K562 (cell line): Measurements from ENCODE around the gene BPTF. TPM values are rescaled to one million over a fixed set of nuclear protein-coding genes. Genes with fewer than 3 reads are reported as not detected.
A peak's percentile ranks its signal among the peaks of the same experiment; 100 is the strongest.

Source experiments
- ATAC-seq: fragments of 200-7000 bp; cut with Tn5 transposase; 3 replicates; pipeline ENCODE4 v1.9.1; 2020; ENCODE audit warnings: moderate library complexity
- BruUV-seq: library from RNA; stranded (reverse); fragments of 400-500 nt; replicated peaks from 2 replicates; lab custom pipeline; 2021; lab: Mats Ljungman, UMichigan
- CTCF ChIA-PET: fragments of 300-600 bp; formaldehyde crosslinking; extraction: SDS; loops from one replicate; lab custom pipeline; 2021; ENCODE audit warnings: low intra/inter-chr PET ratio; lab: Yijun Ruan, JAX
- POLR2A ChIA-PET: fragments of 300-600, 350-650 bp; sonication (Branson Sonifier 250); formaldehyde crosslinking; extraction: SDS; loops from one replicate; lab custom pipeline; 2021; ENCODE audit warnings: antibody characterized with exemption, inconsistent platforms; lab: Yijun Ruan, JAX
- DNase-seq, 4 experiments: peaks; one replicate each; pipeline versions ENCODE4 v3.0.0 to v3.0.0-alpha.2; 2011 to 2018; ENCODE audit warnings: low spot score in 3 of 4, mixed read lengths in 3 of 4; ENCODE audit errors: extremely low read depth in 1 of 4
- FAIRE-seq: peaks from 2 replicates; lab custom pipeline; 2011; peaks lifted over from hg19 to GRCh38; lab: Jason Lieb, UNC
- H2AFZ ChIP-seq: 2 replicates; pipeline ENCODE4 v1.6.0; 2011; ENCODE audit warnings: low read depth, low read length, control low read depth, inconsistent platforms
- H3K27ac ChIP-seq: fragments of 200-600 bp; 3 replicates; pipeline ENCODE4 v1.8.0; 2011; ENCODE audit warnings: low read depth, mild to moderate bottlenecking, control low read depth, inconsistent platforms, low read length, moderate library complexity, mixed read lengths; ENCODE audit errors: extremely low read depth
- H3K27me3 ChIP-seq, 2 experiments: fragments of 300-600 bp in 1 of 2; 2 replicates in 1 of 2; 3 replicates in 1 of 2; pipeline versions ENCODE4 v1.6.0 to v1.8.0; 2011; ENCODE audit warnings: inconsistent platforms in 2 of 2, low read length in 2 of 2, mild to moderate bottlenecking in 1 of 2, mixed read lengths in 1 of 2, moderate library complexity in 1 of 2; ENCODE audit not compliant: control insufficient read depth in 2 of 2, insufficient read depth in 2 of 2
- H3K36me3 ChIP-seq: fragments of 300-600 bp; 3 replicates; pipeline ENCODE4 v1.8.0; 2011; ENCODE audit warnings: mild to moderate bottlenecking, low read length, inconsistent platforms; ENCODE audit not compliant: control insufficient read depth, insufficient read depth
- H3K4me1 ChIP-seq, 2 experiments: fragments of 200-600 bp in 1 of 2; replicated peaks in 1 of 2; 2 replicates in 1 of 2; 3 replicates in 1 of 2; pipeline versions ENCODE4 v1.5.1 to v1.8.0; 2011; ENCODE audit warnings: inconsistent platforms in 2 of 2, low read length in 2 of 2, mild to moderate bottlenecking in 1 of 2, mixed read lengths in 1 of 2, moderate library complexity in 1 of 2; ENCODE audit not compliant: control insufficient read depth in 2 of 2, insufficient read depth in 2 of 2
- H3K4me2 ChIP-seq: 2 replicates; pipeline ENCODE4 v1.6.1; 2011; ENCODE audit warnings: low read length, control low read depth, inconsistent platforms, mixed read lengths; ENCODE audit not compliant: insufficient read depth
- H3K4me3 ChIP-seq: fragments of 200-600 bp; sonication (generic), shearing (Covaris generic); 2 replicates; pipeline ENCODE4 v1.5.1; 2016; ENCODE audit warnings: control low read depth, inconsistent platforms
- H3K79me2 ChIP-seq: fragments of 200-600 bp; 3 replicates; pipeline ENCODE4 v1.8.0; 2011; ENCODE audit warnings: low read length, inconsistent platforms; ENCODE audit not compliant: control insufficient read depth, insufficient read depth
- H3K9ac ChIP-seq, 2 experiments: 2 replicates each; pipeline versions ENCODE4 v1.6.0 to v1.6.1; 2011; ENCODE audit warnings: low read depth in 2 of 2, low read length in 2 of 2, control low read depth in 1 of 2, inconsistent platforms in 1 of 2, mild to moderate bottlenecking in 1 of 2, mixed read lengths in 1 of 2; ENCODE audit not compliant: insufficient read depth in 1 of 2
- H3K9me1 ChIP-seq: one replicate; pipeline ENCODE4 v1.6.0; 2011; ENCODE audit warnings: inconsistent platforms, mild to moderate bottlenecking, low read length, moderate library complexity; ENCODE audit not compliant: control insufficient read depth, insufficient read depth
- H3K9me3 ChIP-seq: replicated peaks from 2 replicates; pipeline ENCODE4 v1.5.1; 2011; ENCODE audit warnings: low read depth, low read length, inconsistent platforms; ENCODE audit not compliant: control insufficient read depth, insufficient read depth
- H4K20me1 ChIP-seq: replicated peaks from 2 replicates; pipeline ENCODE4 v1.6.1; 2011; ENCODE audit warnings: low read length, inconsistent platforms, mixed read lengths; ENCODE audit not compliant: control insufficient read depth, insufficient read depth
- ARID2 ChIP-seq: fragments of 450-650 bp; IDR thresholded peaks from 2 replicates; pipeline ENCODE4 v1.6.1; 2017; ENCODE audit warnings: antibody characterized with exemption, mild to moderate bottlenecking
- ARID3B ChIP-seq: fragments of 250-450 bp; sonication (Bioruptor Pico); IDR thresholded peaks from 2 replicates; pipeline ENCODE4 v1.4.0; 2020; ENCODE audit warnings: borderline replicate concordance
- BHLHE40 ChIP-seq: IDR thresholded peaks from 2 replicates; pipeline ENCODE4 v1.6.1; 2011; ENCODE audit warnings: low read length, improper control_type of control experiment
- CC2D1A ChIP-seq: fragments of 450-650 bp; IDR thresholded peaks from 2 replicates; pipeline ENCODE4 v1.6.1; 2017; ENCODE audit warnings: mild to moderate bottlenecking
- CTBP1 ChIP-seq: fragments of 450-650 bp; IDR thresholded peaks from 2 replicates; pipeline ENCODE4 v1.6.1; 2016; ENCODE audit warnings: borderline replicate concordance
- DNMT1 ChIP-seq: fragments of 450-650 bp; IDR thresholded peaks from 2 replicates; pipeline ENCODE4 v1.6.1; 2016; ENCODE audit warnings: antibody characterized with exemption, mild to moderate bottlenecking
- E2F3 ChIP-seq: fragments of 250-450 bp; sonication (Bioruptor Pico); IDR thresholded peaks from 2 replicates; pipeline ENCODE4 v1.4.0; 2020; ENCODE audit warnings: mild to moderate bottlenecking
- HDAC6 ChIP-seq: IDR thresholded peaks from 2 replicates; pipeline ENCODE4 v1.6.1; 2012; ENCODE audit warnings: low read depth, mild to moderate bottlenecking, control low read depth, inconsistent platforms, low read length, moderate library complexity
- ILK ChIP-seq: fragments of 450-650 bp; IDR thresholded peaks from 2 replicates; pipeline ENCODE4 v1.6.1; 2016; ENCODE audit warnings: missing genetic modification characterization, low read depth, mild to moderate bottlenecking, missing compliant biosample characterization, moderate library complexity, borderline replicate concordance
- KLF1 ChIP-seq: fragments of 450-650 bp; IDR thresholded peaks from 2 replicates; pipeline ENCODE4 v1.6.1; 2016; ENCODE audit warnings: missing genetic modification characterization, missing compliant biosample characterization
- MYC ChIP-seq, 2 experiments: fragments of 250-450 bp in 1 of 2; sonication (Bioruptor Pico) in 1 of 2; IDR thresholded peaks; 2 replicates each; pipeline versions ENCODE4 v1.5.1 to v1.6.1; 2012 to 2021; ENCODE audit warnings: low read depth in 2 of 2, borderline replicate concordance in 1 of 2, improper control_type of control experiment in 1 of 2, low read length in 1 of 2, mild to moderate bottlenecking in 1 of 2, moderate library complexity in 1 of 2
- RAD21 ChIP-seq, 2 experiments: fragments of 250-450 bp in 1 of 2; fragments of 450-650 bp in 1 of 2; sonication (Bioruptor Pico) in 1 of 2; formaldehyde crosslinking in 1 of 2; IDR thresholded peaks in 1 of 2; conservative IDR thresholded peaks in 1 of 2; 2 replicates each; pipeline versions ENCODE4 v1.4.0 to v1.8.0; 2020 to 2022; ENCODE audit warnings: mild to moderate bottlenecking in 2 of 2, moderate library complexity in 1 of 2
- SMARCC2 ChIP-seq: fragments of 450-650 bp; IDR thresholded peaks from 2 replicates; pipeline ENCODE4 v1.6.1; 2017; ENCODE audit warnings: antibody characterized with exemption, moderate library complexity, mild to moderate bottlenecking, low read depth
- STAT5A ChIP-seq: IDR thresholded peaks from 2 replicates; pipeline ENCODE4 v1.6.1; 2012; ENCODE audit warnings: low read length, inconsistent platforms, borderline replicate concordance
- TAF1 ChIP-seq: IDR thresholded peaks from 2 replicates; pipeline ENCODE4 v1.6.1; 2011; ENCODE audit warnings: mild to moderate bottlenecking, low read length, moderate library complexity; ENCODE audit not compliant: insufficient read depth, control insufficient read depth, severe bottlenecking; ENCODE audit errors: extremely low read depth
- TCF7L2 ChIP-seq: fragments of 150-350 bp; IDR thresholded peaks from 2 replicates; pipeline ENCODE4 v1.6.1; 2016; ENCODE audit warnings: low read depth, mild to moderate bottlenecking, low read length, moderate library complexity
- U2AF2 ChIP-seq: fragments of 200-400 bp; formaldehyde crosslinking; optimal IDR thresholded peaks from 2 replicates; pipeline ENCODE3; 2017; ENCODE audit warnings: low read depth, mild to moderate bottlenecking, low read length
- XRCC4 ChIP-seq: IDR thresholded peaks from one replicate; pipeline ENCODE4 v1.6.1; 2011; ENCODE audit not compliant: insufficient read depth, insufficient read length; ENCODE audit errors: extremely low read depth
- ZFX ChIP-seq: sonication (generic); formaldehyde crosslinking; IDR thresholded peaks from 2 replicates; pipeline ENCODE4 v1.8.0; 2022; ENCODE audit warnings: mild to moderate bottlenecking, missing genetic modification reagents, moderate library complexity
- ZNF134 ChIP-seq: fragments of 250-450 bp; sonication (Bioruptor Pico); conservative IDR thresholded peaks from 2 replicates; pipeline ENCODE4 v1.4.0; 2020
- ZNF232 ChIP-seq: sonication (generic); formaldehyde crosslinking; IDR thresholded peaks from 2 replicates; pipeline ENCODE4 v1.8.0; 2022; ENCODE audit warnings: mild to moderate bottlenecking, missing genetic modification reagents
- WGBS: fragments of 100-300 bp; shearing (Covaris generic); methylation state at CpG from one replicate; pipeline ENCODE4 v1.1.6; 2016; ENCODE audit warnings: low coverage, mixed read lengths; ENCODE audit not compliant: insufficient coverage; ENCODE audit errors: missing lambda C conversion rate; 5-methylcytosine and 5-hydroxymethylcytosine counted together
- in situ Hi-C: fragments of 300-500 bp; cut with MboI; formaldehyde crosslinking; loops from 4 replicates; pipeline ENCODE4 v1.15.0; 2018; ENCODE audit warnings: inconsistent platforms, mixed read lengths
- intact Hi-C: fragments of 100-400 bp; cut with micrococcal nuclease; formaldehyde crosslinking; loops from 2 replicates; pipeline ENCODE4 v1.14.2; 2022
- polyA plus RNA-seq, 8 experiments: library from polyadenylated mRNA; depleted of rRNA in 4 of 8; stranded (reverse) in 5 of 8; unstranded in 3 of 8; fragments of >200 nt; fragmentation: Nextera tagmentation in 2 of 8; fragmentation: Illumina TruSeq in 1 of 8; extraction: Ambion mirVana in 2 of 8; extraction: Trizol in 1 of 8; gene quantifications; 2 replicates each; pipeline versions ENCODE4 v1.2.1 to v1.2.3, GENCODE V29; 2011 to 2014; ENCODE audit warnings: inconsistent platforms in 1 of 8, missing spikeins in 1 of 8
- total RNA-seq, 7 experiments: library from RNA; depleted of rRNA in 6 of 7; stranded (reverse); fragments of >200 nt in 6 of 7; fragmentation: Illumina TruSeq in 2 of 7; extraction: Trizol in 2 of 7; gene quantifications; 2 replicates each; pipeline versions ENCODE4 v1.2.1 to v1.2.3, GENCODE V29; 2011 to 2021; ENCODE audit warnings: low replicate concordance in 1 of 7

BPTF gene
- total and polyA plus RNA-seq, 9 of the 15 experiments (the other 6 are each of a cell fraction or from before 2014, with no cell fraction given): 12.5 to 52.1 (median 26.9) TPM

GRCh38 chr17:68011199-68011665 lies 185.9 kb downstream of the BPTF start:
- no peaks in the 10 kb centered on the region for H4K20me1 ChIP-seq
- DNase-seq (peak; percentile 73 to 84 (median 74)), FAIRE-seq (peak; percentile 86), ATAC-seq (peak; percentile 96)
- 18% methylated on average over 16 of the region's 20 CpGs for WGBS
- H3K36me3 ChIP-seq: no peaks in the 10 kb centered on the region
- no peaks in the 10 kb centered on the region for H3K79me2 ChIP-seq
- 0 out of 3 replicates have a peak overlapping the region, but pooled peaks have one; percentile 19 for H3K27ac ChIP-seq
- ChIA-PET POLR2A (no interaction called here), CTCF (no interaction called here)
- H2AFZ ChIP-seq: peak overlapping the region; percentile 85
- intact Hi-C loops (loop anchor here (10.0 kb wide), 1 partner anchor 176 kb away; no protein-coding TSS in a partner anchor), in situ Hi-C loops (no loop called here)
- H3K9me3 ChIP-seq: no peaks in the 10 kb centered on the region; the same call in 1 of the 2 replicates
- H3K4me1 ChIP-seq: peaks cover 2 to 7% of the 10 kb centered on the region in 2 experiments; a peak in 3 of 5 replicates
- H3K27me3 ChIP-seq: no peaks in the 10 kb centered on the region
- H3K4me3 ChIP-seq: no peak overlapping the region
- peak overlapping the region; percentile 62 for H3K4me2 ChIP-seq
- no peaks in the 10 kb centered on the region for H3K9me1 ChIP-seq
- H3K9ac ChIP-seq: peak overlapping the region; percentile 16 to 85; a peak in 2 of 4 replicates
- BruUV-seq: no TSS peak
- TF ChIP-seq BHLHE40: no peak
- TF ChIP-seq ILK (tag): no peak
- TF ChIP-seq ARID3B (CRISPR knock-in tag): no peak
- TF ChIP-seq SMARCC2: no peak
- peak; percentile 66; the same call in 1 of the 2 replicates for TF ChIP-seq CTBP1
- TF ChIP-seq ZNF232 (CRISPR knock-in tag): no peak
- no peak for TF ChIP-seq ARID2
- no peak for TF ChIP-seq ZFX (CRISPR knock-in tag)
- peak; percentile 73 for TF ChIP-seq CC2D1A
- no peak for TF ChIP-seq TCF7L2
- TF ChIP-seq U2AF2: no peak
- no peak for TF ChIP-seq TAF1
- no peak for TF ChIP-seq STAT5A
- TF ChIP-seq KLF1 (tag): no peak
- peak; percentile 33; the same call in 1 of the 2 replicates for TF ChIP-seq MYC (IDR thresholded peaks at IDR 0.05; ENCODE audit: low read depth, low read length)
- TF ChIP-seq MYC (CRISPR knock-in tag; IDR thresholded peaks at IDR 0.05; ENCODE audit: borderline replicate concordance, low read depth): no peak
- TF ChIP-seq ZNF134 (CRISPR knock-in tag): no peak
- TF ChIP-seq E2F3 (CRISPR knock-in tag): no peak
- TF ChIP-seq XRCC4: no peak
- TF ChIP-seq RAD21 (CRISPR knock-in tag; conservative IDR thresholded peaks at IDR 0.05 in 1 of 2, IDR thresholded peaks at IDR 0.05 in 1 of 2): peak in 1 of 2 experiments; percentile 58; a peak in 2 of 4 replicates
- TF ChIP-seq DNMT1: no peak
- TF ChIP-seq HDAC6: no peak
